ENCODE results near the gene LOXL3.

GRCh38 chr2:74583504-74583903, 29.8 kb upstream of the LOXL3 start:
- TF ChIP-seq CTCF (IDR thresholded peaks at IDR 0.05; ENCODE audit: poor library complexity) (no peak), EZH2phosphoT487 (IDR thresholded peaks at IDR 0.05; ENCODE audit: low read depth, severe bottlenecking, unreplicated experiment) (no peak), EZH2 (IDR thresholded peaks at IDR 0.05; ENCODE audit: borderline replicate concordance) (no peak)

Data from hepatocyte (in vitro differentiated cells).